NCI-H510A treated with DMSO at 0.1 percent for 48 hours (cell line): Measurements from ENCODE around the gene LZTS2.

Source experiments
- DNase-seq: peaks from one replicate; lab custom pipeline; 2025; lab: John Stamatoyannopoulos, UW

The LZTS2 gene

GRCh38 chr10:101014230-101014884 lies 14.7 kb downstream of the LZTS2 start:
- DNase-seq, result peak; percentile 51

- no peak for DNase-seq
Observed at GRCh38 chr10:101014966-101015581, 15.5 kb downstream of the LZTS2 start.

- no peak for DNase-seq
Observed at GRCh38 chr10:101015582-101015973, 16.0 kb downstream of the LZTS2 start.

- no peak for DNase-seq
Observed at GRCh38 chr10:101016814-101017213, 17.2 kb downstream of the LZTS2 start.

- DNase-seq, result no peak
Observed at GRCh38 chr10:101018118-101018599, 18.6 kb downstream of the LZTS2 start.

GRCh38 chr10:101018600-101019439 lies 19.2 kb downstream of the LZTS2 start:
- peak; percentile 77 for DNase-seq

- no peak for DNase-seq
Observed at GRCh38 chr10:101019440-101019703, 19.8 kb downstream of the LZTS2 start.

GRCh38 chr10:101020427-101021075 lies 20.9 kb downstream of the LZTS2 start:
- no peak for DNase-seq

- no peak for DNase-seq
Observed at GRCh38 chr10:101021239-101021638, 21.6 kb downstream of the LZTS2 start.

GRCh38 chr10:101021692-101022251 lies 22.2 kb downstream of the LZTS2 start:
- no peak for DNase-seq

- DNase-seq, result no peak
Observed at GRCh38 chr10:101022967-101023705, 23.5 kb downstream of the LZTS2 start.

GRCh38 chr10:101027106-101027720 lies 27.6 kb downstream of the LZTS2 start:
- DNase-seq, result no peak

GRCh38 chr10:101028446-101029337 lies 29.1 kb downstream of the LZTS2 start:
- DNase-seq, result no peak

- no peak for DNase-seq
Observed at GRCh38 chr10:101029520-101030295, 30.1 kb downstream of the LZTS2 start.

GRCh38 chr10:101030496-101031127 lies 31.0 kb downstream of the LZTS2 start:
- DNase-seq, result no peak

- DNase-seq, result peak; percentile 92
Observed at GRCh38 chr10:101031128-101031795, 31.7 kb downstream of the LZTS2 start, which contains the start of the genes PDZD7 and SFXN3. TSS of gene PDZD7 (minus strand) at chr10:101031129. CDS start at chr10:101030219, 910 bp downstream. TSS of gene SFXN3 (plus strand) at chr10:101031234. CDS start at chr10:101034695, 3,461 bp downstream.

GRCh38 chr10:101031796-101032636 lies 32.4 kb downstream of the LZTS2 start:
- peak; percentile 35 for DNase-seq
